Ishikawa (cell line): Measurements from ENCODE around the gene RESP18.

Experiments
- NFIC ChIP-seq: IDR thresholded peaks from 2 replicates; pipeline ENCODE4 v1.6.1; 2012
- REST ChIP-seq: IDR thresholded peaks from 2 replicates; pipeline ENCODE4 v1.6.1; 2012; ENCODE audit warnings: low read depth, mild to moderate bottlenecking
- TF ChIP-seq, protein P1 (sequence below): IDR thresholded peaks from 2 replicates; pipeline ENCODE4 v1.6.1; 2012

GRCh38 chr2:219290381-219291171, 42.0 kb downstream of the RESP18 start:
- TF ChIP-seq NFIC (no peak), REST (no peak)
- TF ChIP-seq, protein P1, sequence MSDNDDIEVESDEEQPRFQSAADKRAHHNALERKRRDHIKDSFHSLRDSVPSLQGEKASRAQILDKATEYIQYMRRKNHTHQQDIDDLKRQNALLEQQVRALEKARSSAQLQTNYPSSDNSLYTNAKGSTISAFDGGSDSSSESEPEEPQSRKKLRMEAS, result no peak
